Measurements from ENCODE around the gene PARP11.

- TF ChIP-seq POLR2A (IDR thresholded peaks at IDR 0.05), result no peak
- TF ChIP-seq CTCF (IDR thresholded peaks at IDR 0.05), result no peak
Observed at GRCh38 chr12:3815094-3815766, 58.0 kb downstream of the PARP11 start.
